ENCODE results near the gene LPP. TPM values are rescaled to one million over a fixed set of nuclear protein-coding genes. Genes with fewer than 3 reads are reported as not detected.

Gene LPP
- total RNA-seq, 2 experiments from 2014 or later, result 49.6 to 54.3 TPM

- DNase-seq (no peak), ATAC-seq (ENCODE audit: low read depth) (no peak)
- Mint-ChIP-seq H3K36me3 (peaks cover 3% of the 10 kb centered on the region), H3K27ac (no peak overlapping the region), H3K4me1 (peaks cover 3% of the 10 kb centered on the region), H3K4me3 (no peak overlapping the region), H3K27me3 (no peaks in the 10 kb centered on the region), H3K9me3 (no peaks in the 10 kb centered on the region)
- POLR2A ChIA-PET, result no interaction called here
Measured at GRCh38 chr3:188662795-188663194, 508.8 kb downstream of the LPP start.

- H3K27ac Mint-ChIP-seq, result no peak overlapping the region
- POLR2A ChIA-PET, result no interaction called here
Measured at GRCh38 chr3:188663839-188664238, 509.9 kb downstream of the LPP start.

GRCh38 chr3:188664795-188665194 lies 510.8 kb downstream of the LPP start:
- Mint-ChIP-seq H3K9me3 (peaks cover 4% of the 10 kb centered on the region), H3K4me1 (peaks cover 6% of the 10 kb centered on the region), H3K27me3 (no peaks in the 10 kb centered on the region), H3K27ac (no peak overlapping the region), H3K36me3 (peaks cover 7% of the 10 kb centered on the region), H3K4me3 (no peak overlapping the region)
- POLR2A ChIA-PET, result interaction anchor here (0.6 kb wide), 1 partner anchor 926 kb away, joined by 4 read pairs; no protein-coding TSS in a partner anchor
- DNase-seq (no peak), ATAC-seq (ENCODE audit: low read depth) (no peak)

More at GRCh38 chr3:188663839-188664238, 509.9 kb downstream of the LPP start:
- DNase-seq (no peak), ATAC-seq (ENCODE audit: low read depth) (no peak)
- Mint-ChIP-seq H3K9me3 (peaks cover under 1% of the 10 kb centered on the region), H3K4me3 (no peak overlapping the region), H3K4me1 (peaks cover 4% of the 10 kb centered on the region), H3K27me3 (no peaks in the 10 kb centered on the region), H3K36me3 (peaks cover 5% of the 10 kb centered on the region)

- Mint-ChIP-seq H3K27ac (no peak overlapping the region), H3K4me3 (no peak overlapping the region), H3K9me3 (peaks cover 5% of the 10 kb centered on the region), H3K4me1 (peaks cover 9% of the 10 kb centered on the region), H3K27me3 (no peaks in the 10 kb centered on the region), H3K36me3 (peaks cover 9% of the 10 kb centered on the region)
- ATAC-seq (ENCODE audit: low read depth) (no peak), DNase-seq (no peak)
- POLR2A ChIA-PET, result interaction anchor here (0.7 kb wide), 1 partner anchor 45 kb away, joined by 3 read pairs; no protein-coding TSS in a partner anchor
Measured at GRCh38 chr3:188667926-188668325, 514.0 kb downstream of the LPP start.

GRCh38 chr3:188670446-188670845 lies 516.5 kb downstream of the LPP start:
- ATAC-seq (ENCODE audit: low read depth) (no peak), DNase-seq (no peak)
- Mint-ChIP-seq H3K4me3 (no peak overlapping the region), H3K27me3 (no peaks in the 10 kb centered on the region), H3K36me3 (peaks cover 13% of the 10 kb centered on the region), H3K9me3 (peaks cover 5% of the 10 kb centered on the region), H3K4me1 (peaks cover 9% of the 10 kb centered on the region), H3K27ac (no peak overlapping the region)
- POLR2A ChIA-PET, result no interaction called here

GRCh38 chr3:188671971-188672370 lies 518.0 kb downstream of the LPP start:
- Mint-ChIP-seq H3K27me3 (no peaks in the 10 kb centered on the region), H3K9me3 (peaks cover 5% of the 10 kb centered on the region), H3K4me1 (peaks cover 9% of the 10 kb centered on the region), H3K27ac (no peak overlapping the region), H3K4me3 (no peak overlapping the region), H3K36me3 (peaks cover 13% of the 10 kb centered on the region)
- ATAC-seq (ENCODE audit: low read depth) (no peak), DNase-seq (no peak)
- POLR2A ChIA-PET, result no interaction called here

- no peaks in the 10 kb centered on the region for H3K27me3 Mint-ChIP-seq
- H3K27ac Mint-ChIP-seq, result no peak overlapping the region
- ATAC-seq (ENCODE audit: low read depth) (no peak), DNase-seq (no peak)
- POLR2A ChIA-PET, result no interaction called here
- H3K4me3 Mint-ChIP-seq, result no peak overlapping the region
- H3K4me1 Mint-ChIP-seq, result peaks cover 6% of the 10 kb centered on the region
- peaks cover 5% of the 10 kb centered on the region for H3K9me3 Mint-ChIP-seq
- peaks cover 12% of the 10 kb centered on the region for H3K36me3 Mint-ChIP-seq
Measured at GRCh38 chr3:188672840-188673239, 518.9 kb downstream of the LPP start.

GRCh38 chr3:188673646-188674186 lies 519.8 kb downstream of the LPP start:
- no peak overlapping the region for H3K4me3 Mint-ChIP-seq
- no peak overlapping the region for H3K27ac Mint-ChIP-seq
- DNase-seq (no peak), ATAC-seq (ENCODE audit: low read depth) (no peak)
- H3K27me3 Mint-ChIP-seq, result no peaks in the 10 kb centered on the region
- H3K9me3 Mint-ChIP-seq, result peaks cover 5% of the 10 kb centered on the region
- H3K36me3 Mint-ChIP-seq, result peaks cover 12% of the 10 kb centered on the region
- POLR2A ChIA-PET, result no interaction called here
- H3K4me1 Mint-ChIP-seq, result peaks cover 6% of the 10 kb centered on the region

- no peak overlapping the region for H3K4me3 Mint-ChIP-seq
- peaks cover 8% of the 10 kb centered on the region for H3K36me3 Mint-ChIP-seq
- peaks cover 3% of the 10 kb centered on the region for H3K4me1 Mint-ChIP-seq
- H3K27ac Mint-ChIP-seq, result no peak overlapping the region
- no peaks in the 10 kb centered on the region for H3K27me3 Mint-ChIP-seq
- no peak for ATAC-seq (ENCODE audit: low read depth)
- H3K9me3 Mint-ChIP-seq, result peaks cover 2% of the 10 kb centered on the region
- POLR2A ChIA-PET, result no interaction called here
- DNase-seq, result no peak
Measured at GRCh38 chr3:188674595-188674994, 520.6 kb downstream of the LPP start.

- H3K27me3 Mint-ChIP-seq, result no peaks in the 10 kb centered on the region
- H3K36me3 Mint-ChIP-seq, result peaks cover 8% of the 10 kb centered on the region
- no peak overlapping the region for H3K27ac Mint-ChIP-seq
- POLR2A ChIA-PET, result no interaction called here
- H3K4me3 Mint-ChIP-seq, result no peak overlapping the region
- no peaks in the 10 kb centered on the region for H3K9me3 Mint-ChIP-seq
- DNase-seq (no peak), ATAC-seq (ENCODE audit: low read depth) (no peak)
- no peaks in the 10 kb centered on the region for H3K4me1 Mint-ChIP-seq
Measured at GRCh38 chr3:188677344-188677743, 523.4 kb downstream of the LPP start.

GRCh38 chr3:188680189-188680588 lies 526.2 kb downstream of the LPP start:
- POLR2A ChIA-PET, result no interaction called here
- H3K36me3 Mint-ChIP-seq, result peaks cover 4% of the 10 kb centered on the region
- H3K27me3 Mint-ChIP-seq, result no peaks in the 10 kb centered on the region
- ATAC-seq (ENCODE audit: low read depth) (no peak), DNase-seq (no peak)
- no peaks in the 10 kb centered on the region for H3K9me3 Mint-ChIP-seq
- H3K4me3 Mint-ChIP-seq, result no peak overlapping the region
- no peak overlapping the region for H3K27ac Mint-ChIP-seq
- H3K4me1 Mint-ChIP-seq, result no peaks in the 10 kb centered on the region

GRCh38 chr3:188680605-188681004 lies 526.6 kb downstream of the LPP start:
- Mint-ChIP-seq H3K27ac (no peak overlapping the region), H3K36me3 (peaks cover 4% of the 10 kb centered on the region), H3K27me3 (no peaks in the 10 kb centered on the region), H3K9me3 (no peaks in the 10 kb centered on the region), H3K4me3 (no peak overlapping the region), H3K4me1 (no peaks in the 10 kb centered on the region)
- ATAC-seq (ENCODE audit: low read depth), result no peak
- POLR2A ChIA-PET, result no interaction called here
- DNase-seq, result no peak

- H3K27me3 Mint-ChIP-seq, result no peaks in the 10 kb centered on the region
- POLR2A ChIA-PET, result no interaction called here
- H3K27ac Mint-ChIP-seq, result no peak overlapping the region
- no peaks in the 10 kb centered on the region for H3K9me3 Mint-ChIP-seq
- peaks cover 5% of the 10 kb centered on the region for H3K36me3 Mint-ChIP-seq
- no peak for DNase-seq
- H3K4me3 Mint-ChIP-seq, result no peak overlapping the region
- peaks cover 3% of the 10 kb centered on the region for H3K4me1 Mint-ChIP-seq
- ATAC-seq (ENCODE audit: low read depth), result no peak
Measured at GRCh38 chr3:188682316-188682715, 528.4 kb downstream of the LPP start.

- POLR2A ChIA-PET, result no interaction called here
- H3K27ac Mint-ChIP-seq, result no peak overlapping the region
- H3K27me3 Mint-ChIP-seq, result no peaks in the 10 kb centered on the region
- no peak overlapping the region for H3K4me3 Mint-ChIP-seq
- H3K4me1 Mint-ChIP-seq, result peaks cover 3% of the 10 kb centered on the region
- H3K9me3 Mint-ChIP-seq, result no peaks in the 10 kb centered on the region
- peaks cover 3% of the 10 kb centered on the region for H3K36me3 Mint-ChIP-seq
- DNase-seq (no peak), ATAC-seq (ENCODE audit: low read depth) (no peak)
Measured at GRCh38 chr3:188683032-188683521, 529.1 kb downstream of the LPP start.
